GM23248 (cell line): ENCODE data around the gene GRK3.
"Not testable (repeated sequence)": the region's sequence is repeated elsewhere in the genome, so short reads cannot be mapped to it uniquely, and the experiment has no call there.

ENCODE experiments used
- EZH2 ChIP-seq: fragments of 200-600 bp; sonication (generic); IDR thresholded peaks from 2 replicates; pipeline ENCODE4 v1.6.1; 2018; ENCODE audit warnings: antibody characterized with exemption, mild to moderate bottlenecking; ENCODE audit not compliant: insufficient read depth, poor library complexity, severe bottlenecking
- EZH2phosphoT487 ChIP-seq: fragments of 200-600 bp; sonication (generic); IDR thresholded peaks from 2 replicates; pipeline ENCODE4 v1.6.1; 2018; ENCODE audit warnings: antibody characterized with exemption, moderate library complexity, mild to moderate bottlenecking, low read depth; ENCODE audit not compliant: insufficient read depth

- not testable (repeated sequence) for TF ChIP-seq EZH2, EZH2phosphoT487
Observed at GRCh38 chr22:25552405-25552804, 12.1 kb upstream of the GRK3 start.
